ENCODE results near the gene SPN. TPM values are rescaled to one million over a fixed set of nuclear protein-coding genes. Genes with fewer than 3 reads are reported as not detected.

Gene SPN
- total and polyA plus RNA-seq, 9 of the 15 experiments (the other 6 are each of a cell fraction or from before 2014, with no cell fraction given): 24.3 to 225 (median 79.4) TPM

- TF ChIP-seq MGA (IDR thresholded peaks at IDR 0.05) (no peak), ZBTB7A (IDR thresholded peaks at IDR 0.05; ENCODE audit: borderline replicate concordance, control insufficient read depth, low read depth, low read length) (no peak), KLF13 (tag; IDR thresholded peaks at IDR 0.05; ENCODE audit: borderline replicate concordance, low read depth) (no peak), EP300 (IDR thresholded peaks at IDR 0.05; ENCODE audit: low read length) (no peak), YY1 (IDR thresholded peaks at IDR 0.05; ENCODE audit: borderline replicate concordance in 1 of 3, control insufficient read depth in 1 of 3, extremely low read depth in 1 of 3, insufficient read depth in 3 of 3, insufficient read length in 1 of 3, insufficient replicate concordance in 2 of 3, low read depth in 1 of 3, low read length in 2 of 3) (peak in 1 of 3 experiments; percentile 54), TARDBP (IDR thresholded peaks at IDR 0.05) (no peak), DNMT1 (IDR thresholded peaks at IDR 0.05) (no peak), CGGBP1 (CRISPR knock-in tag; IDR thresholded peaks at IDR 0.05) (no peak), GATAD2B (IDR thresholded peaks at IDR 0.05; ENCODE audit: borderline replicate concordance) (no peak), GTF2E2 (tag; IDR thresholded peaks at IDR 0.05) (no peak), XRCC3 (IDR thresholded peaks at IDR 0.05) (no peak), ZNF184 (CRISPR knock-in tag; IDR thresholded peaks at IDR 0.05) (no peak), HINFP (tag; conservative IDR thresholded peaks at IDR 0.05; ENCODE audit: low read depth) (no peak), POLR2A (conservative IDR thresholded peaks at IDR 0.05) (0 out of 2 replicates have a peak, but pooled peaks have one; percentile 34)
Observed at GRCh38 chr16:29699324-29700219, 36.5 kb downstream of the SPN start (continued).
